Esophagus muscularis mucosa (tissue), 4 donors: Measurements from ENCODE around the gene PPEF2.

Experiments used
- CTCF ChIP-seq, 3 experiments: fragments of 200-600 bp in 2 of 3; fragments of 450-650 bp in 1 of 3; sonication (generic) in 2 of 3; IDR thresholded peaks; one replicate each; pipeline ENCODE4 v1.5.1; 2017 to 2019; ENCODE audit warnings: antibody characterized with exemption in 3 of 3, mild to moderate bottlenecking in 2 of 3, moderate library complexity in 1 of 3
- EP300 ChIP-seq: sonication (generic); formaldehyde crosslinking; IDR thresholded peaks from one replicate; pipeline ENCODE4 v1.6.1; 2017; ENCODE audit warnings: antibody characterized with exemption
- POLR2AphosphoS5 ChIP-seq, 2 donors: sonication (generic); formaldehyde crosslinking; IDR thresholded peaks; one replicate each; pipeline ENCODE4 v1.6.1; 2017; ENCODE audit warnings: antibody characterized with exemption in 2 of 2

GRCh38 chr4:75904076-75904475 lies 1.8 kb upstream of the PPEF2 start:
- TF ChIP-seq CTCF (IDR thresholded peaks at IDR 0.05): no peak
- no peak for TF ChIP-seq EP300
- no peak for TF ChIP-seq POLR2AphosphoS5 (IDR thresholded peaks at IDR 0.05)
